ENCODE measurements around the gene GOT1.

The GOT1 gene

DNA sequence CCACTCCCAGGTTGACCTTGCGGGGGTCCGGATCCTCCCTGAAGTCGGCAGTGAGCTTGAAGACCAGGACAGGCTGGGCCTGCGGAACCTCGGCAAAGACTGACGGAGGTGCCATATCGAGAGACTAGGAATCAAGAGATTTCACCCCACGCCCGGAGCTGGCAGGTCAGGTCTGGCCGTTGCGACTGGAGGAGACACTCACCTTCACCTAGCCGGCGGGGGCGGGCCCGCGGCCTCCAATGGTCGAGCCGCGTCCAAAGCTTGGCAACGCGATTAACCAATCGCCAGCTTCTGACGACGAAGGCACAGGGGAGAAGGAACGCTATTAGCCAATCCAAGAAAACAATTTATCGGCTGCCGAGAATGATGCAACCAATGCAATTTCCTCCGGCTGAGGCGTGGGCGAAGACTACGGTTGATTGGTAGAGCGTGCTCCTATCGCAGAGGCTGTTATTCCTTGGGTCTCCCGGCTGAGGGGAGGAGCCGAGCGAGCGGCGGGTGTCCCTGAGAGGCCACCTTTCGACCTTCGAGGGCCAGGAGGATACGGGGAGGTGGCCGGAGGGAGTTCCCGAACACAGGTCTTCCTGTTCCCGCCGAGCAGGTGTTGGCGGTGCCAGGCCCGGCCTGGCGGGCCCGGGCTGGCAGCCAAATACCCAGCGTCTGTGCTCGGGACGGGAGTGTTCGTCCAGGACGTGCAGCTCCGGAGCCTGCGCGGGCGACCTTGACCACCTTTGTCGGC, at the start of gene GOT1:
Gene GOT1, minus strand, starts transcription at position 174 of the 739 bp plus-strand sequence. Its CDS starts 59 bp downstream, at position 115.
- DNase-seq = peak; percentile 92

DNA sequence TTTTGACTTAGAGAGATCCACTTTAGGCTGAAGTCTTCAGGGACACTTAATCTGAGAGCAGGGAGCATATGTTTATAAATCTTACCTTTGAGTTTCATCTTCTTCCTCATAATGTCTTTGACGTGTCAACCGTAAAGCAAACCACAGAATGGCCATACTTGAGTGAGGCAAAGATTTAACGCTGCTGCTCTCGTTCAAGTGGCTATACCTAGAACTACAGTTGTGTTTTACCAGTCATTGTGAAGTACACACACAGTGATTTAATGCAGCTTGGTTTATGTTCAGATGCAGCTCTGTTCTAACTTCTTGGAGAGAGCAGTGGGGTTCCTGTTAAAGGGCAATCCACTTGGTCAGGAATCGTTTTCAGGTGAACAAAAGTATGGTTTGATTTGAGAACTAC, 39.9 kb upstream of the GOT1 start:
- no peak for DNase-seq

DNA sequence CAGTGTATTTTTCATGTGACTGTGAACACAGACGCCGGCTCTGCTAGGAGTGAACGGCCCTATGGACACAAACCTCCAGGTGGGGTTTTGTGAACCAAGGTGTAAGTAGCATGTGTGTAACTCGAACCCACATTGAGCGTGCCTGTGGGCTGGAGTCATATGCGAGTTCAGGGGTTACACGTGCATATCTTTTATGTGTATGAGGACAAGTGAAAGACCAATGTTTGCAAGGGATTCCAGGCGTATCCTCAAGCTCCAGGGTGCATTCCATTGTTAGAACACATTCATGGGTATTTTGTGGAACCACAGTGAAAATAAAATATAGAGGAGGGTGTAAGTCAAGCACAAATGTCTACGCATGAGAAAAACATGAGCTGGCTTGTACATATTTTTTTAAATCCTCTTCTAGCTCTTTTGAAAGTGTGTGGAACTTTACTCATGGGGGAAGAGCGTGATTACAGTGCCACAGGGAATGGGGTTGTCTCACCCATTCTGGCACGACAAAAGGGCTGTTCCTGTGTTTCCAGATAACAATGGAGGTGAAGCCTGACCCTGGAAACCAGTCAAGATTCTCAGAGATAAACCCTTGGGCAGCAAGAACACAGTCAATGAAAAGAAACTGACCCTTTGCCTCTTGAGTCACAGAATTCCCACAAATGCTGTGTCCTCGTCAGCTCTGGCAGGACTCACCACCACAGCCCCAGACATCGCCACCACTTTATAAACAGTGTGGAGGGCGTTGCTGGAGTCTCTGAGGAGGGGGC, 37.0 kb upstream of the GOT1 start:
- DNase-seq = no peak

- no peak for DNase-seq
Measured at GRCh38 chr10:99466632-99467223, 36.3 kb upstream of the GOT1 start.

- no peak for DNase-seq
Measured at GRCh38 chr10:99461230-99461629, 30.8 kb upstream of the GOT1 start.

DNA sequence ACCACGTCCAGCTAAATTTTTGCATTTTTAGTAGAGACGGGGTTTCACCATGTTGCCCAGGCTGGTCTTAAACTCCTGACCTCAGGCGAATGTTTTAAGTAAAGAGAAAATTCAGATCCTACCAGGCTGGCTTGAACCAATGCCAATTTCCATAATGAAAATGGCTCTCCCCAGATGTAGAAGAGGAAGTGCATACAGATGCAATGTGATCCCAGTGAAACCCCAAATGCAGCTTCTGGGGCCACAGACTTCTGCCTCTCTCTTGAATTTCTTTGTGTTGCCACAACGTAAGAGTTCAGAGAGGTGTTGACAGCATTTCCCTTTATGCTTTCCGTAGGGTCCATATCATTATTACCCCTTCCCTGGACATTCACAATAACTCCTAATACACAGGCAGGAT, 29.6 kb upstream of the GOT1 start:
- no peak for DNase-seq

DNA sequence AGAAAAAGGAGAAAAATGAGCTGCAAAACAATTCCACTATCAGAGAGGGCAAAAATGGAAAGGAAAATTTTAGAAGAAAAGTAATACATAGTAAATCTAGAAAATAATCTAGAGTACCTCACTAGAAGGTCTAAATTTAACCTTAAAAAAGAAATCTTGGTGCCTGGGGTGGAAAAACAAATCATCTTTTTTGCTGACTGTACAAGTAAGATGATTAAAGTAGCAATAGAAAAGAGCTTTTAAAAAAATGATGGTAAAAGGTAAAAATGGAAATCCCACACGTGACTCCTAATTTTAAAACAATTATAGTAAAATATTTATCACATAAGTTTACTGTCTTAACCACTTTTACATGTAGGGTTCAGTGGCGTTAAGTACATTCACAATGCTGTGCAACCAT, 28.8 kb upstream of the GOT1 start:
- DNase-seq = no peak

GRCh38 chr10:99457813-99458212, 27.4 kb upstream of the GOT1 start:
- DNase-seq = no peak

GRCh38 chr10:99456931-99457288, 26.5 kb upstream of the GOT1 start:
- DNase-seq = no peak

- DNase-seq = no peak
Measured at GRCh38 chr10:99456207-99456930, 25.9 kb upstream of the GOT1 start.

DNA sequence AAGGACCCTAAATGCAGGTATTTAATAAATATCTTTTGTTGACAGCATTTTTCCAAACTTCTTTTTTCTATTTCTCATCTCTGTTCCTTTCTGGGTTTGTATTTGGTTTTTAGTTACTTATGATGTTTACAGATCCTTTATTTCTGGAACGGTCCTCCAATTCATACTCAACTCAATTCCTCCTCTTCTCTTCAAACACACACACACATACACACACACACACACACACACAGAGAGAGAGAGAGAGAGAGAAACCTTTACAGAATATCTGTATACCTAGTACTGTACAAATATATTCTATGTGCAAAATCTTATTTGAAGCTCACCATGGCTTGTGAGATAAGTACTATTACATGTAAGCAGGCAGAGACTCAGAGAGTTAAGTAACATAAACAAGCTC, 21.6 kb upstream of the GOT1 start:
- no peak for DNase-seq

- no peak for DNase-seq
Measured at GRCh38 chr10:99451499-99451788, 21.0 kb upstream of the GOT1 start.

- no peak for DNase-seq
Measured at GRCh38 chr10:99450624-99451498, 20.4 kb upstream of the GOT1 start.

- no peak for DNase-seq
Measured at GRCh38 chr10:99450156-99450555, 19.7 kb upstream of the GOT1 start.

- no peak for DNase-seq
Measured at GRCh38 chr10:99449023-99449422, 18.6 kb upstream of the GOT1 start.

- DNase-seq = no peak
Measured at GRCh38 chr10:99444383-99445045, 14.1 kb upstream of the GOT1 start.

DNA sequence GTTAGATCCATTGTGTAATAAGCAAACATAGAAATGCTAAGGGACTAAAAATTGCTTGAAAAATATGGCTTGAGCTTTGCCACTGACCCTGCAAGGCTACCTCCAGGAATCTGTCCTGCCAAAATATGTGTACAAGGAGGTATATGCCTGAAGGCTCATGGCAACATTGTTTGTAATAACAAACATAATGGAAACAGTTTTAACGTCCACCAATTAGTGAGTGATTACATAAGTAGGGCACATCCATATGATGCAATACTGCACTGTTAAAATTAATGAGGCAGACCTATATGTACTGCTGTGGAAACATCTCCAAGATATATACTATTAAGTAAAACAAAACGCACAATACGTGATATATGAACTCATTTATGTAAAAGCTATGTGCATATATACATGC, 13.1 kb upstream of the GOT1 start:
- no peak for DNase-seq

DNA sequence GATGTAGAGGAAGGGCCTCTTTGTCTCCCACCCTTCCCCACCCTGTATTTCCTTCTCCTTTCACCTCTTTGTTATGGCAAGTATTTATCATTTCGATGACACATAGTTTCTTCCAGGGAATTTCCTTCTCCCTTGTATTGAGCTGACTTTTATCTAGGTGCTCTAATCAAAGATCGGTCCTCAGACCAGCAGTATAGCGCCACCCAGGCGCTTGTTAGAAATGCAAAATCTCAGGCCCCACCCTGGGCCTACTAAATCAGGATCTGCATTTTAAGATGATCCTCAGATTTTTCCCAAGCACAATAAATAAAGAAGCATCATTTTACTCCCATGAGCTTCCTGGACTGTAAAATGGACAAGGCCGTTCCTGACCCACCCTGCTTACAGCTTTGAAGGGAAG, 12.0 kb upstream of the GOT1 start:
- no peak for DNase-seq

GRCh38 chr10:99438890-99439289, 8.5 kb upstream of the GOT1 start:
- no peak for DNase-seq

- peak; percentile 25 for DNase-seq
Measured at GRCh38 chr10:99435986-99436638, 5.7 kb upstream of the GOT1 start.

GRCh38 chr10:99433378-99434020, 3.1 kb upstream of the GOT1 start:
- no peak for DNase-seq

Measured in NCI-H2029 (cell line).